ENCODE measurements around the gene SCAMP2.

Gene SCAMP2

GRCh38 chr15:74829991-74830390, 43.2 kb downstream of the SCAMP2 start:
- in situ Hi-C loops (cut with HindIII; ENCODE audit: low sequenced_read_pairs) = no loop called here
- TF ChIP-seq CTCF (IDR thresholded peaks at IDR 0.05; ENCODE audit: low read depth, low read length, missing control alignments) = no peak

GRCh38 chr15:74829486-74829885, 43.7 kb downstream of the SCAMP2 start:
- TF ChIP-seq CTCF (IDR thresholded peaks at IDR 0.05; ENCODE audit: low read depth, low read length, missing control alignments) = no peak
- DNase-seq (ENCODE audit: low read depth) = no peak
- H3K4me3 ChIP-seq (ENCODE audit: low read depth, low read length) = no peak overlapping the region
- in situ Hi-C loops (cut with HindIII; ENCODE audit: low sequenced_read_pairs) = no loop called here

More at GRCh38 chr15:74829991-74830390, 43.2 kb downstream of the SCAMP2 start:
- no peak for DNase-seq (ENCODE audit: low read depth)
- no peak overlapping the region for H3K4me3 ChIP-seq (ENCODE audit: low read depth, low read length)

GRCh38 chr15:74828835-74829234, 44.3 kb downstream of the SCAMP2 start:
- no peak for DNase-seq (ENCODE audit: low read depth)
- no peak for TF ChIP-seq CTCF (IDR thresholded peaks at IDR 0.05; ENCODE audit: low read depth, low read length, missing control alignments)
- H3K4me3 ChIP-seq (ENCODE audit: low read depth, low read length) = no peak overlapping the region
- in situ Hi-C loops (cut with HindIII; ENCODE audit: low sequenced_read_pairs) = no loop called here

GRCh38 chr15:74827614-74828013, 45.6 kb downstream of the SCAMP2 start:
- DNase-seq (ENCODE audit: low read depth) = no peak
- no peak for TF ChIP-seq CTCF (IDR thresholded peaks at IDR 0.05; ENCODE audit: low read depth, low read length, missing control alignments)
- in situ Hi-C loops (cut with HindIII; ENCODE audit: low sequenced_read_pairs) = no loop called here
- H3K4me3 ChIP-seq (ENCODE audit: low read depth, low read length) = no peak overlapping the region

- no peak for DNase-seq (ENCODE audit: low read depth)
- no peak for TF ChIP-seq CTCF (IDR thresholded peaks at IDR 0.05; ENCODE audit: low read depth, low read length, missing control alignments)
- H3K4me3 ChIP-seq (ENCODE audit: low read depth, low read length) = no peak overlapping the region
- in situ Hi-C loops (cut with HindIII; ENCODE audit: low sequenced_read_pairs) = no loop called here
Observed at GRCh38 chr15:74826921-74827320, 46.2 kb downstream of the SCAMP2 start.

GRCh38 chr15:74826364-74826819, 46.8 kb downstream of the SCAMP2 start, which contains the start of gene CPLX3:
Gene CPLX3, plus strand, starts transcription at chr15:74826627. Its CDS starts 77 bp downstream, at chr15:74826704.
- H3K4me3 ChIP-seq (ENCODE audit: low read depth, low read length) = no peak within 1 kb of the TSS
- in situ Hi-C loops (cut with HindIII; ENCODE audit: low sequenced_read_pairs) = no loop called here
- DNase-seq (ENCODE audit: low read depth) = no peak
- TF ChIP-seq CTCF (IDR thresholded peaks at IDR 0.05; ENCODE audit: low read depth, low read length, missing control alignments) = no peak

GRCh38 chr15:74825866-74826265, 47.3 kb downstream of the SCAMP2 start:
- TF ChIP-seq CTCF (IDR thresholded peaks at IDR 0.05; ENCODE audit: low read depth, low read length, missing control alignments) = no peak
- H3K4me3 ChIP-seq (ENCODE audit: low read depth, low read length) = no peak overlapping the region
- no peak for DNase-seq (ENCODE audit: low read depth)
- in situ Hi-C loops (cut with HindIII; ENCODE audit: low sequenced_read_pairs) = no loop called here
